Measurements from ENCODE around the gene SRRM1. TPM values are rescaled to one million over a fixed set of nuclear protein-coding genes. Genes with fewer than 3 reads are reported as not detected.
A peak's percentile ranks its signal among the peaks of the same experiment; 100 is the strongest.

SRRM1 gene
- total RNA-seq, 4 donors from 2014 or later, result 89.6 to 137 (median 120) TPM

DNA sequence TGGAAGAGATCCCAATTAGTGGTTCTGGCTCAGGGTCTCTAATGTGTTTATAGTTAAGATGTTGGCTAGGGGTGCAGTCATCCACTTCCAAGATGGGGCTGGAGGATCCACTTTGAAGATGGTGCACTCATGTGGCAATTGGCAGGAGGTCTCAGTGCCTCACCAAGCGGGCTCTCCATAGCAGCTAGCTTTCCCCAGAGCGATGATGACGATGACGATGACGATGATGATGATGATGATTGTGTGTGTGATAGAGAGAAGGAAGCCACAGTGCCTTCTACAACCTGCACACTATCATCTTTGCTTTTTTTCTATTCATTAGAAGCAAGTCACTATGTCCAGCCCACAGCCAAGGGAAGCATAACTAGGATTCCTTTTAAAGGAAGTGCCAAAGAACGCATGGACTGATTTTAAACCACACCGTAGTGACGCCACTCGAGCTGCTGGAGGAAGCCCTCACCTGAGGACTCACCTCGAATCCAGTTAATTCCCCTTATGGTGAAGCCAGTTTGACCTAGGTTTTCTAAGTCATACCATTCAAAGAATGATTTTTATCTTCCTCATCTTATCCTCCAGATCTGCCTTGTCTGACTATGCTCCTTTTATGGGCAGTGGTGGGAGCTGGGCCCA is 49.4 kb downstream of the SRRM1 start:
- Histone ChIP-seq H3K9me3 (no peaks in the 10 kb centered on the region), H3K27ac (no peak overlapping the region), H3K27me3 (no peaks in the 10 kb centered on the region), H3K36me3 (no peaks in the 10 kb centered on the region), H3K4me1 (peaks cover 0 to 4% of the 10 kb centered on the region in 2 donors), H3K4me3 (replicated peaks in 1 of 3) (no peak overlapping the region)
- no peak for DNase-seq
- 81 to 83% methylated on average over 10 of the region's 10 CpGs for WGBS, 2 donors
- TF ChIP-seq POLR2A (IDR thresholded peaks at IDR 0.05) (no peak), CTCF (IDR thresholded peaks at IDR 0.05) (no peak)
- intact Hi-C loops (cut with DNase I), result no loop called here

DNA sequence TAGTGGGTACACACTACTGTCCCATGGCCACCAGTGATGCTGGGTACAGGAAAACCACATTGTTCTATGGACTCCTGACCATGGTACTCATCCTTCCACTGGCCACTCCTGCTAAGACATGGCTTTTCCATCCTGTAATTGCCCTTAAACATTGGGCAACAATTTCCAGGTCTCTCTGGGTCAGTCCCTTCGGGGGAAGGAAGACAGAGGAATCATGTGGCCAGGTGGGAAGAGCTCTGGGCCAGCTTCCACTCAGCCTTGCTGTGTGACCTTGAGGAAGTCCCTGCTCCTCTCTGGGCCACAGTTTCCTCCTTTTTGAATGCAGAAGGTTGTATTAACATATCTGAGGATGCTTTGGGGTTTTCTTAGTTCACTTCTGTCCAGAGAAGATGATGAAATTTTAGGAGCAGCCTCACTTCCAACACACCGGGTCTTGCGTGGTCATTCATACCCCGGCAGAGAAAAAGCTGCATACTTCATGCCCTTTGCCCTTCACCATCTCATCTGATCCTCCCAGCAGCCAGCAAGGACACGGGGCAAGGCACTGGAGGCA is 50.8 kb downstream of the SRRM1 start:
- Histone ChIP-seq H3K27ac (no peak overlapping the region), H3K9me3 (no peaks in the 10 kb centered on the region), H3K36me3 (no peaks in the 10 kb centered on the region), H3K4me1 (no peaks in the 10 kb centered on the region), H3K4me3 (replicated peaks in 1 of 3) (no peak overlapping the region), H3K27me3 (no peaks in the 10 kb centered on the region)
- TF ChIP-seq POLR2A (IDR thresholded peaks at IDR 0.05) (no peak), CTCF (IDR thresholded peaks at IDR 0.05) (no peak)
- WGBS, 2 donors, result 68 to 83% methylated on average over 5 of the region's 5 CpGs
- DNase-seq, result no peak
- intact Hi-C loops (cut with DNase I), result no loop called here

- no peaks in the 10 kb centered on the region for H3K27me3 ChIP-seq
- no peaks in the 10 kb centered on the region for H3K9me3 ChIP-seq
- H3K4me3 ChIP-seq (replicated peaks in 1 of 3), result no peak overlapping the region
- intact Hi-C loops (cut with DNase I), result no loop called here
- peak overlapping the region in 1 of 3 donors; percentile 17 for H3K27ac ChIP-seq
- TF ChIP-seq POLR2A (IDR thresholded peaks at IDR 0.05), result no peak
- TF ChIP-seq CTCF (IDR thresholded peaks at IDR 0.05), result no peak
- WGBS, 2 donors, result 47 to 66% methylated on average over 6 of the region's 6 CpGs
- H3K36me3 ChIP-seq, result no peaks in the 10 kb centered on the region
- DNase-seq, result no peak
- H3K4me1 ChIP-seq, result no peaks in the 10 kb centered on the region
Measured at GRCh38 chr1:24694380-24694843, 51.3 kb downstream of the SRRM1 start.

- Histone ChIP-seq H3K4me3 (replicated peaks in 1 of 3) (no peak overlapping the region), H3K27me3 (no peaks in the 10 kb centered on the region), H3K9me3 (no peaks in the 10 kb centered on the region), H3K36me3 (no peaks in the 10 kb centered on the region), H3K4me1 (no peaks in the 10 kb centered on the region), H3K27ac (peak overlapping the region in 2 of 3 donors; percentile 17 to 24)
- intact Hi-C loops (cut with DNase I), result no loop called here
- TF ChIP-seq CTCF (IDR thresholded peaks at IDR 0.05) (no peak), POLR2A (IDR thresholded peaks at IDR 0.05) (no peak)
- 69 to 79% methylated on average over 7 of the region's 7 CpGs for WGBS, 2 donors
- DNase-seq, result no peak
Measured at GRCh38 chr1:24695202-24695974, 52.3 kb downstream of the SRRM1 start.
